ENCODE measurements around the gene OR2V1.
"Not testable (repeated sequence)": the region's sequence is repeated elsewhere in the genome, so short reads cannot be mapped to it uniquely, and the experiment has no call there.

OR2V1 gene

DNA sequence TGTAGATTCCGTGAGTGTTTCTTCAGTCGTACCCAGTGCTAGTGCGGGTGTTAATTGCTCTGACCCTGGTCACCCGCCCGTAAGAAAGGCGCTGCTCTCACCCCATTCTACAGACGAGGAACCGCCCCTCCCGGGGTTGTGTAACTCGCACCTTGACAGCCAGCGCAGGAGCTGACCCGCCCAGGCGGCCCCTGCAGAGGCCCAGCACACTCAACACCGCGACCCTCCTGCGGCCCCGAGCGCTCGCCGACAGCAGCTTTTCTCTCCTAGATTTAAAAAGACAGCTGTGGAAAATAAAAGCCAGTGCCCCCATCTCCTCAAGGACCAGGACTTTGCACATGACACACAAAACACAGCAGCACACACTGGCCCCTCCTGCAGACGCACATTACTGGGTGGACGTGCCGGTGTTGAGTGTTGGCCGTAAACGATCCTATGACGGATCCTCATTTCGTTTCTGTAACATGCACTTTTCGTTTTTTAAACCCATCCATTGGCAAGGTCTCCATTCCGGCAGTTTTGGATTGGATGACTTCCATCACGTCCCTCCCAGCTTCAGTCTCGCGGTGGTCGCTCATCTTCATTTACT lies 39.4 kb upstream of the OR2V1 start:
- Histone ChIP-seq H4K20me1 (no peaks in the 10 kb centered on the region), H3K9me3 (replicated peaks in 1 of 11) (0 out of 22 replicates have a peak, but pooled peaks cover 0 to 6% (median 0%) of the 10 kb centered on the region in 11 experiments), H3K4me2 (peak overlapping the region; percentile 45 to 86 (median 79)), H3K27ac (peak overlapping the region in 4 of 11 experiments; percentile 6 to 46 (median 18); a peak in 5 of 22 replicates), H3K36me3 (no peaks in the 10 kb centered on the region), H3K4me3 (peak overlapping the region in 5 of 10 experiments; percentile 18 to 46 (median 30); a peak in 8 of 20 replicates), H3K9ac (peak overlapping the region in 2 of 11 experiments; percentile 14 to 37; a peak in 1 of 22 replicates), H3K27me3 (peaks cover 0 to 20% (median 5%) of the 10 kb centered on the region in 11 experiments; a peak in 10 of 22 replicates), H3K4me1 (peaks cover 57 to 85% (median 77%) of the 10 kb centered on the region in 10 experiments)
- TF ChIP-seq Cebpa-rat (IDR thresholded peaks at IDR 0.05): no peak

DNA sequence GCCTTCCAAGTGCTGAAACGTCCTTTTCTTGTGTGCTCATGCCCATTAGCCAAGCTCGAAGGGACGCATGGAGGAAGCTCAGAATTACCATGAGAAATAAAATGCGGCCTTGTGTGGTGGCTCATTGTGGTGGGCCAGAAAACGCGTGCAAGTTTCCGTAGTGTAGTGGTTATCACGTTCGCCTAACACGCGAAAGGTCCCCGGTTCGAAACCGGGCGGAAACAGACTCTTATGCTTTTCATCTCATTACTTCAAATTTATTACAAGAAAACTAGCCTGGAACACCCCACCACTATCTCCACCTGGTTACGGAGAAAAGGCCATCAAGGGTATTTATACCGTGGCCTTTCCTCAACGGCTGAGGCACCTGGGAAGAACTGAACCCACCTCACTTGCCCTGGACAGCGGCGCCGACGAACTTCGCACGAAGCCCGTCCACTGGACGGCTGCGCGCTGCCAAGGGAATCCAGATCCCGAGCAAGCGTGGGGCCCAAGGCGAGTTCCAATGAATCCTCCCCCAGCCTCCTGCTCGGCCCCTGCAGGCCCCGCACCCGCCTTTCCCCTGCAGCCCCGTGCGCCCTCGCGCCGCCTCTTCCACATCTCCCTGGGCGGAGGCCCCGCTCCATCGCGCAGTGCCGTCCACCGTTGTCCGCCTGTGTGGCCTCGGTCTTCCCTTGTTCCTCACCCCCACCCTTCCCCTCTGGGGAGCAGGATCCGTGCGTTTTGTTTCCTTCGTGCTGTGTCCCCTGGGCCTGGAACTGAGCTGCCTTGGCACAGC lies 38.7 kb upstream of the OR2V1 start:
- H3K9me3 ChIP-seq (replicated peaks in 1 of 11); H3K36me3 ChIP-seq; H4K20me1 ChIP-seq: not testable (repeated sequence)
- Histone ChIP-seq H3K4me3 (peak overlapping the region in 5 of 10 experiments; percentile 18 to 46 (median 30); a peak in 9 of 20 replicates), H3K4me2 (peak overlapping the region; percentile 45 to 86 (median 79)), H3K27ac (peak overlapping the region in 4 of 11 experiments; percentile 6 to 46 (median 18); a peak in 5 of 22 replicates), H3K9ac (peak overlapping the region in 2 of 11 experiments; percentile 14 to 37; a peak in 2 of 22 replicates), H3K4me1 (peaks cover 57 to 83% (median 77%) of the 10 kb centered on the region in 10 experiments), H3K27me3 (peaks cover 0 to 20% (median 5%) of the 10 kb centered on the region in 11 experiments; a peak in 10 of 22 replicates)

DNA sequence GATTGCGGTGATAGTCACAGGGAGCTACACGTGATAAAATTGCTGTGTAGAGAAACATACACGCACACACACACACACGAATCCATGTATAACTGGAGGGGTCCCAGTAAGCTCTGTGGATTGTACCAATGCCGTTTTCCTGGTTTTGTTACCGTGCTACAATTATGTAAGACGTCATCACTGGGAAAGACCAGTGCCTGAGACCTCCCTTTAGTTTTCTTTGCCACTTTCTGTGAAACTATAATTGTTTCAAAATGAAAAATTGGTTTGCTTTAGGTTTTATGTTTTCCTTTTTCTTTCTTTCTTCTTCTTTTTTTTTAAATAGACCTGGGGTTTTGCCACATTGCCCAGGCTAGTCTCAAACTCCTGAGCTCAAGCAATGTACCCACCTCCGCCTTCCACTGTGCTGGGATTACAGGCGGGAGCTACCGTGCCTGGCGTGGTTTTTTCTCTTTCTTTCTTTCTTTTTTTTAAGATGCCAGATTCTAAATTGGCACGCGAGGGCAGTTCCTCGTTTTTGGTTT lies 37.7 kb upstream of the OR2V1 start:
- Histone ChIP-seq H3K27me3 (peaks cover 0 to 20% (median 5%) of the 10 kb centered on the region in 11 experiments; a peak in 10 of 22 replicates), H3K27ac (no peak overlapping the region), H3K4me1 (peaks cover 55 to 82% (median 76%) of the 10 kb centered on the region in 10 experiments), H3K36me3 (no peaks in the 10 kb centered on the region), H3K4me2 (peak overlapping the region; percentile 38 to 86 (median 60); a peak in 21 of 22 replicates), H3K9me3 (replicated peaks in 1 of 11) (peaks cover 0 to 5% (median 0%) of the 10 kb centered on the region in 11 experiments; a peak in 1 of 22 replicates), H4K20me1 (no peaks in the 10 kb centered on the region), H3K4me3 (no peak overlapping the region), H3K9ac (no peak overlapping the region)
- TF ChIP-seq Cebpa-rat (IDR thresholded peaks at IDR 0.05): no peak

DNA sequence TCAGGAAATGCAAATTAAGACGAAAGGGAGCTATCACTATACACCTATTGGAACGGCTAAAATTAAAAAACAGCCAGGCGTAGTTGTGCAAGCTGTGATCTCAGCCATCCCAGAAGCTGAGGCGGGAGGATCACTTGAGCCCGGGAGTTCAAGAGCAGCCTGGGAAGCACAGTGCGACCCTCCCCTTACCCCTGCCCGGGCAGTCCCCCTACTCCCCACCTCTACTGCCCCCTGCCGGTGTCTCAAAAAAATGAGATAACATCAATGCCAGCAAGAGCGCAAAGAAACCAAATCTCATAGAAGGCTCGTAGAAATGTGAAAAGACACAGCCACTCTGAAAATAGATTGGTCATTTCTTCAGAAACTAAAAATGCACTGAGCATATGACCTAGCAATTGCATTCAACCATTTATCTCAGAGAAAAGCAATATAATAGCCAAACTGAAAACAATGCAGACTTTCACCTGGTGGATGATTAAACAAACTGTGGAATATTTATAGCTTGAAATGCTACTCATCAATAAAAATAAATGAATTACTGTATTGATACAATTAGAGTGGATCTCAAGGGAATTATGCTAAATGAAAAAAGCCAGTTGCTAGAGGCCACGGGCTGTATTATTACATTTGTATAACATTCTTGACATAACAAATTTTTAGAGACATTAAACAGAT lies 37.0 kb upstream of the OR2V1 start:
- H3K4me1 ChIP-seq: peaks cover 56 to 82% (median 75%) of the 10 kb centered on the region in 10 experiments
- H4K20me1 ChIP-seq: no peaks in the 10 kb centered on the region
- H3K27me3 ChIP-seq: peaks cover 0 to 20% (median 5%) of the 10 kb centered on the region in 11 experiments; a peak in 10 of 22 replicates
- H3K4me2 ChIP-seq: peak overlapping the region; percentile 38 to 86 (median 60)
- no peak overlapping the region for H3K4me3 ChIP-seq
- no peak for TF ChIP-seq Cebpa-rat (IDR thresholded peaks at IDR 0.05)
- peak overlapping the region in 1 of 11 experiments; percentile 28; a peak in 1 of 22 replicates for H3K27ac ChIP-seq
- H3K9ac ChIP-seq: no peak overlapping the region
- H3K9me3 ChIP-seq (replicated peaks in 1 of 11): peaks cover 0 to 5% (median 0%) of the 10 kb centered on the region in 11 experiments; a peak in 1 of 22 replicates
- no peaks in the 10 kb centered on the region for H3K36me3 ChIP-seq

DNA sequence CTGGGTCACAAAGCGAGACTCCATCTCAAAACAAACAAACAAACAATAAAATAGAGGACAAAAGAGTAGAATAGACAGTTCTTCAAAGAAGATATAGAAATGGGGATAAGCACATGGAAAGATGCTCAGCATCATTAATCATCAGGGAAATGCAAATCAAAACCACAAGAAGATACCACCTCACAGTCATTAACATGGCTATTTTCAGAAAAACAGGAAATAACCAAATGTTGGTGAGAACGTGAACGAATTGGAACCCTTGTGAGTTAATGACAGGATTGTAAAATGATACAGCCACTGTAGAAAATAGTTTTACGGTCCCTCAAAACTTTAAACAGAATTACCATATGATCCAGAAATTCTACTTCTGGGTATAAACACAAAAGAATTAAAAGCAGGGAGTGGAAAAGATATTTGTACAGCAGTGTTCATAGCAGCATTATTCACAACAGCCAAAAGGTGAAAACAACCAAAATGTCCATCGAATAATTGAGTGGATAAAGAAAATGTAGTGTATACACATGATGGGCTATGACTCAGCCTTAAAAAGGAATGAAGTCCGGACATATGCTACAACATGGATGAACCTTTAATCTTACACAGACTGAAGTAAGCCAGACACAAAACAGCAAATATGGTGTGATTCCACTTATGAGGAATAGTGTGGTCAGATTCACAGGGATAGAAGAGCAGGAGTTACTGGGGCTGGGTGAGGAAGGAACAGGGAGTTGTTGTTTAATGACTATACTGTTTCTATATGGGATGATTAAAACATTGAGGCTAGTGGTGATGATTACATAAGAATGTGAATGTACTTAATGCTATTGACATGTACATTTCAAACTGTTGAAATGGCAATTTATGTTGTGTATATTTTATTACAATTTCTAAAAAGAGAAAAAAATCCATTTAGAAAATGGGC lies 36.1 kb upstream of the OR2V1 start:
- no peak overlapping the region for H3K9ac ChIP-seq
- peaks cover 0 to 5% (median 0%) of the 10 kb centered on the region in 11 experiments; a peak in 1 of 22 replicates for H3K9me3 ChIP-seq (replicated peaks in 1 of 11)
- H3K27ac ChIP-seq: peak overlapping the region in 4 of 11 experiments; percentile 22 to 36 (median 30); a peak in 7 of 22 replicates
- no peak overlapping the region for H3K4me3 ChIP-seq
- peak overlapping the region; percentile 39 to 86 (median 60); a peak in 21 of 22 replicates for H3K4me2 ChIP-seq
- peaks cover 0 to 20% (median 5%) of the 10 kb centered on the region in 11 experiments; a peak in 10 of 22 replicates for H3K27me3 ChIP-seq
- peaks cover 57 to 82% (median 74%) of the 10 kb centered on the region in 10 experiments for H3K4me1 ChIP-seq
- no peak for TF ChIP-seq Cebpa-rat (IDR thresholded peaks at IDR 0.05)
- H3K36me3 ChIP-seq: no peaks in the 10 kb centered on the region
- no peaks in the 10 kb centered on the region for H4K20me1 ChIP-seq

DNA sequence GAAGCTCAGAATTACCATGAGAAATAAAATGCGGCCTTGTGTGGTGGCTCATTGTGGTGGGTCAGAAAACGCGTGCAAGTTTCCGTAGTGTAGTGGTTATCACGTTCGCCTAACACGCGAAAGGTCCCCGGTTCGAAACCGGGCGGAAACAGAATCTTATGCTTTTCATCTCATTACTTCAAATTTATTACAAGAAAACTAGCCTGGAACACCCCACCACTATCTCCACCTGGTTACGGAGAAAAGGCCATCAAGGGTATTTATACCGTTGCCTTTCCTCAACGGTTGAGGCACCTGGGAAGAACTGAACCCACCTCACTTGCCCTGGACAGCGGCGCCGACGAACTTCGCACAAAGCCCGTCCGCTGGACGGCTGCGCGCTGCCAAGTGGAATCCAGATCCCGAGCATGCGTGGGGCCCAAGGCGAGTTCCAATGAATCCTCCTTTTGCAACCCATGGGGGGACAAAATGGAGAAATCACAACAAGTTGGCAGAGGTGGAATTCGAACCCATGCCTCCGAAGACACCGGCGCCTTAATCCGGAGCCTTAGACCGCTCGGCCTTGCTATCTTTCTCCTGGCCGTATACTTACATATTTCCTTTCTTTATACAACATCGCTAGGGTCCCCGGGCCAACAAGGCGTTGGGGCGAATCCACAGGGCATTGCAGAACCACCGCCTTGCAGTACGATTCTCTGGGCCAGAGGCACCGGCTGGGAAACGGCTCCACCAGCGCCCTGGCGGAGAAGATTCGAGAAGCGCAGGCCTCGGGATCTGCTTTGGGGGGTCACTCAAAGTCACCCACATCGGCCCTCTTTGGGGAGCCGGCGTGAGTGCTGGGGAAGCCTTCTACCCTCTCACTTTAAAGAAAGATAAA lies 33.3 kb upstream of the OR2V1 start:
- TF ChIP-seq Cebpa-rat (IDR thresholded peaks at IDR 0.05): no peak
- no peak overlapping the region for H3K4me3 ChIP-seq
- H3K36me3 ChIP-seq: no peaks in the 10 kb centered on the region
- H3K27ac ChIP-seq: peak overlapping the region in 4 of 11 experiments; percentile 61 to 74 (median 69); a peak in 5 of 22 replicates
- peaks cover 0 to 9% (median 0%) of the 10 kb centered on the region in 11 experiments; a peak in 3 of 22 replicates for H3K27me3 ChIP-seq
- peaks cover 0 to 5% (median 0%) of the 10 kb centered on the region in 11 experiments; a peak in 1 of 22 replicates for H3K9me3 ChIP-seq (replicated peaks in 1 of 11)
- peak overlapping the region in 1 of 11 experiments; percentile 69; a peak in 1 of 22 replicates for H3K9ac ChIP-seq
- H3K4me2 ChIP-seq: peak overlapping the region in 6 of 11 experiments; percentile 52 to 94 (median 77); a peak in 7 of 22 replicates
- H4K20me1 ChIP-seq: no peaks in the 10 kb centered on the region
- H3K4me1 ChIP-seq: peaks cover 59 to 76% (median 69%) of the 10 kb centered on the region in 10 experiments

Measured in BLaER1 treated with 17β-estradiol and CSF1 and Interleukin-3, amounts not matched to agents 10 nM and 100 nM (cell line).